B cell (primary cell): ENCODE results near the gene BLOC1S5. TPM values are rescaled to one million over a fixed set of nuclear protein-coding genes. Genes with fewer than 3 reads are reported as not detected.

Source experiments
- ATAC-seq: fragments of 200-7000 bp; cut with Tn5 transposase; one replicate; pipeline ENCODE4 v1.10.0; 2021; ENCODE audit warnings: low read depth, mild to moderate bottlenecking, moderate number of reproducible peaks, moderate library complexity
- CTCF ChIA-PET: fragments of 350-600 bp; sonication (Branson Sonifier 250); formaldehyde crosslinking; loops from one replicate; lab custom pipeline; 2021; ENCODE audit warnings: antibody characterized with exemption, inconsistent platforms; lab: Charles Lee
- POLR2A ChIA-PET: fragments of 350-600 bp; sonication (Branson Sonifier 250); formaldehyde crosslinking; loops from one replicate; lab custom pipeline; 2021; ENCODE audit warnings: antibody characterized with exemption; lab: Charles Lee
- DNase-seq: peaks from one replicate; pipeline ENCODE4 v3.0.0; 2013
- H2AFZ ChIP-seq: 2 replicates; pipeline ENCODE4 v1.6.1; 2012; ENCODE audit warnings: mild to moderate bottlenecking, low read depth, low read length; ENCODE audit not compliant: insufficient read depth, poor library complexity, severe bottlenecking
- H3K27ac ChIP-seq, 2 donors: 1 replicate in 1 of 2; 2 replicates in 1 of 2; pipeline ENCODE4 v1.5.1; 2012 to 2013; ENCODE audit warnings: low read length in 2 of 2, mild to moderate bottlenecking in 2 of 2, moderate library complexity in 1 of 2
- H3K27me3 ChIP-seq, 4 experiments: fragments of 200-600 bp in 1 of 4; sonication (generic) in 1 of 4; replicated peaks in 1 of 4; 1 replicate in 2 of 4; 2 replicates in 2 of 4; pipeline versions ENCODE4 v1.6.1 to v1.7.0; 2013 to 2016; ENCODE audit warnings: low read length in 3 of 4, mild to moderate bottlenecking in 2 of 4, mixed read lengths in 1 of 4, moderate library complexity in 1 of 4; ENCODE audit not compliant: insufficient read depth in 4 of 4, control insufficient read depth in 3 of 4; ENCODE audit errors: control extremely low read depth in 1 of 4
- H3K36me3 ChIP-seq, 2 experiments: replicated peaks in 1 of 2; 1 replicate in 1 of 2; 2 replicates in 1 of 2; pipeline versions ENCODE4 v1.6.1 to v1.7.1; 2013; ENCODE audit warnings: low read length in 1 of 2; ENCODE audit not compliant: insufficient read depth in 2 of 2, control insufficient read depth in 1 of 2; ENCODE audit errors: control extremely low read depth in 1 of 2, extremely low read depth in 1 of 2
- H3K4me1 ChIP-seq, 2 donors: fragments of 200-600 bp in 1 of 2; sonication (generic) in 1 of 2; 1 replicate in 1 of 2; 2 replicates in 1 of 2; pipeline versions ENCODE4 v1.5.1 to v1.6.1; 2013 to 2017; ENCODE audit warnings: low read length in 2 of 2; ENCODE audit not compliant: control insufficient read depth in 2 of 2, insufficient read depth in 2 of 2
- H3K4me2 ChIP-seq: replicated peaks from 2 replicates; pipeline ENCODE3; 2012; ENCODE audit warnings: mild to moderate bottlenecking, low read depth, low read length; ENCODE audit not compliant: poor library complexity, severe bottlenecking
- H3K4me3 ChIP-seq, 5 experiments: fragments of 200-600 bp in 1 of 5; sonication (generic) in 1 of 5; 1 replicate in 3 of 5; 2 replicates in 2 of 5; pipeline versions ENCODE4 v1.5.1 to v1.7.0; 2011 to 2016; ENCODE audit warnings: low read length in 4 of 5, mild to moderate bottlenecking in 4 of 5, low read depth in 2 of 5, control low read depth in 1 of 5, moderate library complexity in 1 of 5; ENCODE audit not compliant: insufficient read depth in 1 of 5; ENCODE audit errors: control extremely low read depth in 1 of 5, extremely low read depth in 1 of 5
- H3K79me2 ChIP-seq: fragments of 200-600 bp; sonication (generic); one replicate; pipeline ENCODE4 v1.6.0; 2016; ENCODE audit warnings: low read length; ENCODE audit not compliant: control insufficient read depth, insufficient read depth
- H3K9ac ChIP-seq: fragments of 200-600 bp; sonication (generic); 2 replicates; pipeline ENCODE4 v1.6.1; 2017; ENCODE audit warnings: mild to moderate bottlenecking, low read length, moderate library complexity
- H3K9me3 ChIP-seq, 3 donors: one replicate each; pipeline versions ENCODE4 v1.6.1 to v1.7.1; 2013; ENCODE audit warnings: low read length in 2 of 3; ENCODE audit not compliant: control insufficient read depth in 2 of 3, insufficient read depth in 1 of 3; ENCODE audit errors: control extremely low read depth in 1 of 3
- H4K20me1 ChIP-seq: 2 replicates; pipeline ENCODE4 v1.6.0; 2012; ENCODE audit warnings: mild to moderate bottlenecking, low read length; ENCODE audit not compliant: insufficient read depth, control insufficient read depth, poor library complexity, severe bottlenecking
- H3K27ac Mint-ChIP-seq: one replicate; pipeline ENCODE4 v1.8.0; 2021; ENCODE audit warnings: mixed read lengths
- H3K27me3 Mint-ChIP-seq: one replicate; pipeline ENCODE4 v1.8.0; 2021; ENCODE audit warnings: mixed read lengths
- H3K4me1 Mint-ChIP-seq: one replicate; pipeline ENCODE4 v1.8.0; 2021; ENCODE audit warnings: mixed read lengths
- H3K4me3 Mint-ChIP-seq: one replicate; pipeline ENCODE4 v1.8.0; 2021; ENCODE audit warnings: mixed read lengths
- H3K9me3 Mint-ChIP-seq: one replicate; pipeline ENCODE4 v1.8.0; 2022; ENCODE audit warnings: mixed read lengths; ENCODE audit not compliant: insufficient read depth
- CTCF ChIP-seq: fragments of 200-600 bp; IDR thresholded peaks from one replicate; pipeline ENCODE4 v1.8.0; 2022; ENCODE audit warnings: antibody characterized with exemption, mild to moderate bottlenecking
- EZH2 ChIP-seq: IDR thresholded peaks from 2 replicates; pipeline ENCODE4 v1.6.1; 2012; ENCODE audit warnings: borderline replicate concordance, low read depth, mild to moderate bottlenecking, moderate library complexity, low read length; ENCODE audit not compliant: insufficient read depth, poor library complexity, severe bottlenecking
- WGBS: methylation state at CpG from one replicate; pipeline ENCODE4 v1.1.5; 2013; ENCODE audit warnings: missing lambda C conversion rate; ENCODE audit not compliant: insufficient coverage; 5-methylcytosine and 5-hydroxymethylcytosine counted together
- intact Hi-C: fragments of 100-400 bp; cut with micrococcal nuclease; formaldehyde crosslinking; loops from one replicate; pipeline ENCODE4 v1.10.0; 2022
- polyA plus RNA-seq: library from polyadenylated mRNA; depleted of rRNA; stranded (reverse); fragments of >200 nt; gene quantifications from 2 replicates; pipeline ENCODE4 v1.2.3, GENCODE V29; 2012
- total RNA-seq, 2 donors: library from RNA; stranded (reverse); fragments of 120-200 nt in 1 of 2; gene quantifications; 1 replicate in 1 of 2; 2 replicates in 1 of 2; pipeline versions ENCODE4 v1.2.3 to v1.2.4, GENCODE V29; 2013 to 2022

BLOC1S5 gene
- total and polyA plus RNA-seq, 2 donors (not counting 1 experiment from before 2014, with no cell fraction given), result 5.2 to 18.8 TPM

GRCh38 chr6:7996538-7997111, 67.6 kb downstream of the BLOC1S5 start:
- Histone ChIP-seq H2AFZ (no peak overlapping the region), H3K36me3 (no peaks in the 10 kb centered on the region), H3K9ac (no peak overlapping the region), H3K4me3 (no peak overlapping the region), H3K4me1 (peaks cover 15% of the 10 kb centered on the region in 2 donors), H3K79me2 (no peaks in the 10 kb centered on the region), H3K9me3 (peaks cover 0 to 4% (median 2%) of the 10 kb centered on the region in 3 donors), H3K4me2 (no peak overlapping the region), H4K20me1 (no peaks in the 10 kb centered on the region), H3K27me3 (no peaks in the 10 kb centered on the region), H3K27ac (no peak overlapping the region)
- DNase-seq, result no peak
- peaks cover 15% of the 10 kb centered on the region for H3K4me1 Mint-ChIP-seq
- H3K4me3 Mint-ChIP-seq, result no peak overlapping the region
- TF ChIP-seq EZH2 (no peak), CTCF (no peak)
- H3K9me3 Mint-ChIP-seq, result no peaks in the 10 kb centered on the region
- intact Hi-C loops, result loop anchor here (5.0 kb wide), 1 partner anchor 79 kb away; no protein-coding TSS in a partner anchor
- H3K27me3 Mint-ChIP-seq, result peaks cover 5% of the 10 kb centered on the region
- H3K27ac Mint-ChIP-seq, result no peak overlapping the region
- ATAC-seq, result no peak
- ChIA-PET POLR2A (no interaction called here), CTCF (interaction anchor here (0.9 to 1.3 kb wide), 2 partner anchors 10 kb away, joined by 4 read pairs; no protein-coding TSS in a partner anchor)
- 88% methylated on average over 8 of the region's 10 CpGs for WGBS

GRCh38 chr6:7993952-7994351, 70.2 kb downstream of the BLOC1S5 start:
- Histone ChIP-seq H3K4me1 (peaks cover 15% of the 10 kb centered on the region in 2 donors), H3K4me3 (no peak overlapping the region), H3K27me3 (no peaks in the 10 kb centered on the region), H3K27ac (no peak overlapping the region), H3K9ac (no peak overlapping the region), H3K9me3 (peaks cover 0 to 4% (median 2%) of the 10 kb centered on the region in 3 donors), H3K4me2 (no peak overlapping the region), H2AFZ (no peak overlapping the region), H3K36me3 (no peaks in the 10 kb centered on the region), H4K20me1 (no peaks in the 10 kb centered on the region), H3K79me2 (no peaks in the 10 kb centered on the region)
- TF ChIP-seq EZH2 (no peak), CTCF (no peak)
- H3K4me1 Mint-ChIP-seq, result peaks cover 11% of the 10 kb centered on the region
- intact Hi-C loops, result no loop called here
- no peaks in the 10 kb centered on the region for H3K9me3 Mint-ChIP-seq
- CTCF ChIA-PET, result interaction anchor here (1.2 to 5.8 kb wide), 3 partner anchors 25 to 271 kb away, joined by 3 to 61 read pairs (median 3); no protein-coding TSS in a partner anchor
- no peak overlapping the region for H3K27ac Mint-ChIP-seq
- H3K4me3 Mint-ChIP-seq, result no peak overlapping the region
- 86% methylated on average over 7 of the region's 8 CpGs for WGBS
- no peak for DNase-seq
- H3K27me3 Mint-ChIP-seq, result no peaks in the 10 kb centered on the region
- no peak for ATAC-seq
- POLR2A ChIA-PET, result interaction anchor here (0.7 kb wide), 1 partner anchor 1365 kb away, joined by 3 read pairs; no protein-coding TSS in a partner anchor
